ENCODE data around the gene NRCAM.

NRCAM gene

DNA sequence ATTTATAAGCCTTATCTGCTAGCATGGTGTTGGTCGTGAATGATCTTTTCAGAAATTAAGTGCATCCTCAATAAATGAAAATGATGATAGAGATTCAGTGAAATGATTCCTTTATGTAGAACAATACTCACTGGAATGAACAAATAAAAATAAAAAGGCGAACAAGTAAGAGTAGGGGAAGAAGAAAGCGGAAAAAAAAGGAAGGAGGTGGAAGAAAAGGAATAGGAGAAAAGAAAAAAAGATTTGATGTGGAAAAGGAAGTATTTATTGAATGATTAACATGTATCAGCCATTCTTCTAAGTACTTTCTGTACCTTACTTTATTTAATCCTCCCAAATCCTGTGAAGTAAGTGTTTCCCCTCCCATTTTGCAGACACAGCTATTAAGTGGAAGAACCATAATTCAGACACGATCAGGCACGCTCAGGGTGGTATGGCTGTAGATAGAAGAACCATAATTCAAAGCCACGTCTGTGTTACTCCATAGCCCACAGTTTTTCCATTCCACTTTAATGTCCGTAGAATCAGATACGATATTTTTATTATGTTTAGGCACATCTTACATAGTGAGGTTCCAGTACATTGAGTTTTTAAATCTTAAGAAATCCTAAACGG, 169.8 kb downstream of the NRCAM start:
- no peak for DNase-seq (ENCODE audit: extremely low spot score)
- POLR2A ChIA-PET, result no interaction called here
- CTCF ChIA-PET, result no interaction called here
- TF ChIP-seq FOXA1 (IDR thresholded peaks at IDR 0.05), result no peak
- TF ChIP-seq, protein P1, sequence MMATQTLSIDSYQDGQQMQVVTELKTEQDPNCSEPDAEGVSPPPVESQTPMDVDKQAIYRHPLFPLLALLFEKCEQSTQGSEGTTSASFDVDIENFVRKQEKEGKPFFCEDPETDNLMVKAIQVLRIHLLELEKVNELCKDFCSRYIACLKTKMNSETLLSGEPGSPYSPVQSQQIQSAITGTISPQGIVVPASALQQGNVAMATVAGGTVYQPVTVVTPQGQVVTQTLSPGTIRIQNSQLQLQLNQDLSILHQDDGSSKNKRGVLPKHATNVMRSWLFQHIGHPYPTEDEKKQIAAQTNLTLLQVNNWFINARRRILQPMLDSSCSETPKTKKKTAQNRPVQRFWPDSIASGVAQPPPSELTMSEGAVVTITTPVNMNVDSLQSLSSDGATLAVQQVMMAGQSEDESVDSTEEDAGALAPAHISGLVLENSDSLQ (IDR thresholded peaks at IDR 0.05), result peak; percentile 78

- ChIA-PET CTCF (no interaction called here), POLR2A (no interaction called here)
- TF ChIP-seq FOXA1 (IDR thresholded peaks at IDR 0.05) (no peak), LEF1 (IDR thresholded peaks at IDR 0.05; ENCODE audit: borderline replicate concordance) (no peak), FOXK2 (IDR thresholded peaks at IDR 0.05) (no peak), BHLHE40 (IDR thresholded peaks at IDR 0.05; ENCODE audit: borderline replicate concordance) (no peak), ZNF384 (IDR thresholded peaks at IDR 0.05) (no peak), HDGF (IDR thresholded peaks at IDR 0.05; ENCODE audit: borderline replicate concordance) (no peak), SUZ12 (IDR thresholded peaks at IDR 0.05) (no peak), NFRKB (IDR thresholded peaks at IDR 0.05) (no peak), L3MBTL2 (conservative IDR thresholded peaks at IDR 0.05) (no peak), ELF4 (IDR thresholded peaks at IDR 0.05) (no peak), SP1 (IDR thresholded peaks at IDR 0.05) (no peak)
- TF ChIP-seq, protein P1 (IDR thresholded peaks at IDR 0.05), result no peak
- no peak for DNase-seq (ENCODE audit: extremely low spot score)
Observed at GRCh38 chr7:108285778-108286177, 170.5 kb downstream of the NRCAM start.

GRCh38 chr7:108285003-108285368, 171.2 kb downstream of the NRCAM start:
- POLR2A ChIA-PET, result no interaction called here
- TF ChIP-seq HDGF (IDR thresholded peaks at IDR 0.05; ENCODE audit: borderline replicate concordance), result no peak
- TF ChIP-seq NFRKB (IDR thresholded peaks at IDR 0.05), result no peak
- TF ChIP-seq, protein P1 (IDR thresholded peaks at IDR 0.05), result no peak
- no peak for TF ChIP-seq ELF4 (IDR thresholded peaks at IDR 0.05)
- TF ChIP-seq TARDBP (IDR thresholded peaks at IDR 0.05), result no peak
- TF ChIP-seq ZNF384 (IDR thresholded peaks at IDR 0.05), result no peak
- TF ChIP-seq FOXK2 (IDR thresholded peaks at IDR 0.05), result no peak
- no peak for TF ChIP-seq SUZ12 (IDR thresholded peaks at IDR 0.05)
- TF ChIP-seq FOXA1 (IDR thresholded peaks at IDR 0.05), result no peak
- no peak for TF ChIP-seq LEF1 (IDR thresholded peaks at IDR 0.05; ENCODE audit: borderline replicate concordance)
- TF ChIP-seq CTBP1 (IDR thresholded peaks at IDR 0.05; ENCODE audit: borderline replicate concordance), result no peak
- TF ChIP-seq FOXM1 (IDR thresholded peaks at IDR 0.05; ENCODE audit: borderline replicate concordance), result no peak
- TF ChIP-seq BHLHE40 (IDR thresholded peaks at IDR 0.05; ENCODE audit: borderline replicate concordance), result no peak
- no peak for TF ChIP-seq L3MBTL2 (conservative IDR thresholded peaks at IDR 0.05)
- TF ChIP-seq SP1 (IDR thresholded peaks at IDR 0.05), result no peak
- DNase-seq (ENCODE audit: extremely low spot score), result no peak
- CTCF ChIA-PET, result no interaction called here

DNA sequence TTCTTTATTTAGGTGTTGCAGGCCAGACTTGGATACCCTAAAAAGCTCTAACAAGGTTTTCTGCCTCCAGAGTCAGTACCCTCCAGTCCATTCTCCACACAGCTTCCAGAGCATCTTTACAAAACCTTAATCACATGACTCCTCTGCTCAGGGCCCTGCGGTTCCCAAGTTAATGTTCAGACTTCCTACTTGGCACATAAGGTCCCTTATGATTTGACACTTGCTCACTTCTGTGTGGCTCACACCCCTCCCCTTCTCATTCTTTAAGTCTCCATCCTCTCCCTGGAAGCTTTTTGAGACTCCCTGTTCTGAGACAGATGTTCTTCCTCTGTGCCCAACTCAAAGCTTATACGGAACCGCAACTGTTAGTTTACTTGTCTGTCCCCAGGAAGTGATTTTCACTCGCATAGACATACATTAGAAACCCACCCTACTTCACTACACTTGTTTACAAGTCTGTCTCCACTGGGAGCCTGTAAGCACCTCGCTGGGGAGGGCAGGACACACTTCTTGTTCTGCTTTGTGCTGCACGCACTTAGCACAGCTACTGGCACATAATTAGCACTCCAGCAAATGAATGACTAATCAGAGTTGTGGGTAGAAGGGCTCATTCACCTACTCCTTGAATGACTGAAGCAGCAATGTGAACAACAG, 171.8 kb downstream of the NRCAM start:
- ChIA-PET CTCF (no interaction called here), POLR2A (no interaction called here)

DNA sequence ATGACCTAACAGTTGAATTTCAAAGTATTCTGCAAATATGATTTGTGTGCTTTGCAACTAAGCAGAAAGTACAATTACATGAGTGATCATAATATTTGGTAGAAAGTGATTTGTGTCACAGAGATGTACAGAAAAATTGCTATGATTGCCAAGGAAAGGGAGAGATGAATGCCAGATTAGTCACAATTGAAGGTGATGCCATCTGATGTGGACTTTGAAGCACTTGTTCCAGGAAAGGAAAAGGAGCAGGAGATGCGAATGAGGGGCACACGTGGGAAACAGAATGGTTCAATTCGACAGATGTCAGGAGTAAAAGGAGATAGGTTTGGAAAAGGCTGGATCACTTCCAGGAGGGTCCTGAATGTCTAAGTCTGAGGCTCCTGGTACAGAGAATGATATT, 173.0 kb downstream of the NRCAM start:
- CTCF ChIA-PET, result no interaction called here
- POLR2A ChIA-PET, result no interaction called here
- no peak for DNase-seq (ENCODE audit: extremely low spot score)
- TF ChIP-seq SP1 (IDR thresholded peaks at IDR 0.05), result no peak
- TF ChIP-seq CTBP1 (IDR thresholded peaks at IDR 0.05; ENCODE audit: borderline replicate concordance), result no peak
- no peak for TF ChIP-seq BHLHE40 (IDR thresholded peaks at IDR 0.05; ENCODE audit: borderline replicate concordance)
- TF ChIP-seq, protein P1 (IDR thresholded peaks at IDR 0.05), result no peak
- TF ChIP-seq TARDBP (IDR thresholded peaks at IDR 0.05), result no peak
- TF ChIP-seq SUZ12 (IDR thresholded peaks at IDR 0.05), result no peak
- TF ChIP-seq ELF4 (IDR thresholded peaks at IDR 0.05), result no peak
- no peak for TF ChIP-seq LEF1 (IDR thresholded peaks at IDR 0.05; ENCODE audit: borderline replicate concordance)
- TF ChIP-seq FOXK2 (IDR thresholded peaks at IDR 0.05), result no peak

More for the DNA sequence above, 171.8 kb downstream of the NRCAM start:
- TF ChIP-seq BHLHE40 (IDR thresholded peaks at IDR 0.05; ENCODE audit: borderline replicate concordance), result no peak
- no peak for TF ChIP-seq TARDBP (IDR thresholded peaks at IDR 0.05)
- TF ChIP-seq ZNF384 (IDR thresholded peaks at IDR 0.05), result no peak
- no peak for TF ChIP-seq ARNT (IDR thresholded peaks at IDR 0.05)
- no peak for TF ChIP-seq CTBP1 (IDR thresholded peaks at IDR 0.05; ENCODE audit: borderline replicate concordance)
- TF ChIP-seq HDGF (IDR thresholded peaks at IDR 0.05; ENCODE audit: borderline replicate concordance), result no peak
- no peak for TF ChIP-seq FOXM1 (IDR thresholded peaks at IDR 0.05; ENCODE audit: borderline replicate concordance)
- TF ChIP-seq L3MBTL2 (conservative IDR thresholded peaks at IDR 0.05), result no peak
- DNase-seq (ENCODE audit: extremely low spot score), result no peak

- POLR2A ChIA-PET, result no interaction called here
Observed at GRCh38 chr7:108282427-108282996, 173.7 kb downstream of the NRCAM start.

More at GRCh38 chr7:108282427-108282996, 173.7 kb downstream of the NRCAM start:
- no peak for TF ChIP-seq FOXA1 (IDR thresholded peaks at IDR 0.05)
- TF ChIP-seq LEF1 (IDR thresholded peaks at IDR 0.05; ENCODE audit: borderline replicate concordance), result no peak
- no peak for TF ChIP-seq TARDBP (IDR thresholded peaks at IDR 0.05)
- TF ChIP-seq SUZ12 (IDR thresholded peaks at IDR 0.05), result no peak
- TF ChIP-seq ZNF384 (IDR thresholded peaks at IDR 0.05), result no peak
- TF ChIP-seq L3MBTL2 (conservative IDR thresholded peaks at IDR 0.05), result no peak
- no peak for TF ChIP-seq NFRKB (IDR thresholded peaks at IDR 0.05)
- TF ChIP-seq SP1 (IDR thresholded peaks at IDR 0.05), result no peak
- TF ChIP-seq CTBP1 (IDR thresholded peaks at IDR 0.05; ENCODE audit: borderline replicate concordance), result no peak
- TF ChIP-seq, protein P1 (IDR thresholded peaks at IDR 0.05), result no peak
- no peak for TF ChIP-seq ARNT (IDR thresholded peaks at IDR 0.05)
- TF ChIP-seq FOXM1 (IDR thresholded peaks at IDR 0.05; ENCODE audit: borderline replicate concordance), result no peak
- TF ChIP-seq FOXK2 (IDR thresholded peaks at IDR 0.05), result no peak
- DNase-seq (ENCODE audit: extremely low spot score), result no peak
- CTCF ChIA-PET, result no interaction called here
